ENCODE data around the gene BIN1.
"Not testable (repeated sequence)": the region's sequence is repeated elsewhere in the genome, so short reads cannot be mapped to it uniquely, and the experiment has no call there.

The BIN1 gene

DNA sequence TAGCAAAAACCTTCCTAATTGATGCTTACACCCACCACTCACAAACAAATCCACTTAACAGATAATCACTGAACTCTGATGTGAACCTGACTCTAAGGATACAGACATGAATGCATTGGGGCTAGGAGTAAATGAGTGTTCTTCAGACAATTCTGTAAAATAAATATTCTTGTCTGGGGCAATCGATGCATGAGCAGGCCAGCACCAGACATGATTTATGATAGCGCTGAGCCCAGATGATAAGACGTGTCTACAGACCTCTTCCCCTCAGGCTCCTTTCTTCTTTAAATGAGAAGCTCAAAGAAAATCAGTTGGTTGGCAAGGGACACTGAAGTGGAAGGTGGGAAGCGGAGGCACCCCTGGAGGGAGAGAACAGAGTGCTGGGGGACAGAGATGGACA is 27.3 kb upstream of the BIN1 start:
- DNase-seq (ENCODE audit: low read depth): no peak

GRCh38 chr2:127133793-127134192 is 26.8 kb upstream of the BIN1 start:
- DNase-seq (ENCODE audit: low read depth): no peak

DNA sequence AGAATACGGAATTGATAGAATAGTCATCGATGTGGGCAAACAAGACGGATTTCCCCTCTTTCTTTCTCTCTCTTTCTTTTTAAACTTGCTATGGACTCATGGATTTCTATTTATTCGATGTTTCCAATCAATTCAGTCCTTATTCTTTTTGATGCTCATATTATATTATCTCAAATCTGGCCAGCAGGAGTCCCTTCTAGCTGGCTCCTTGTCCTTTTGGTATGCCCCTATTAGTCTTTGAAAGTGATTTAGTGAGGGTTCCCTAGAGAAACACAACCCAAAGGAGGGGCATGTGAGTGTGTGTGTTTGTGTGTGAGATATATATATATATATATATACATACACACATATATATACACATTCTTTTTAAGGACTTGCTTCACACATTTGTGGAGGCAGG is 23.5 kb upstream of the BIN1 start:
- DNase-seq (ENCODE audit: low read depth): no peak

- DNase-seq (ENCODE audit: low read depth): no peak
Measured at GRCh38 chr2:127129937-127130336, 23.0 kb upstream of the BIN1 start.

- DNase-seq (ENCODE audit: low read depth): no peak
Measured at GRCh38 chr2:127128445-127128904, 21.5 kb upstream of the BIN1 start.

DNA sequence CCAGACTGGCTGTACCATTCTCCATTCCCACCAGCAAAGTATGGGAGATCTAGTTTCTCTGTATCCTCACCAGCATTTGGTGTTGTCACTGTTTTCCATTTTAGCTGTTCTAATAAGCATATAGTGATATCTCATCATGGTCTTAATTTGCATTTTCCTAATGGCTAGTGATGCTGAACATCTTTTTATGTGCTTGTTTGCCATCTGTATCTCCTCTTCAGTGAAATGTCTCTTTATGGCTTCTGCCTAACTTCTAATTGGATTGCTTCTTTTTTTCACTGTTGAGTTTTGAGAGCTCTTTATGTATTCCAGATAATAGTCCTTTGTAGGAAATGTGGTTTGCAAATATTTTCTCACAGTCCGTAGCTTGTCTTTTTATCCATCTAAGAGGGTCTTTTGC is 18.9 kb upstream of the BIN1 start:
- no peak for DNase-seq (ENCODE audit: low read depth)

- no peak for DNase-seq (ENCODE audit: low read depth)
Measured at GRCh38 chr2:127124426-127124825, 17.5 kb upstream of the BIN1 start.

- DNase-seq (ENCODE audit: low read depth): no peak
Measured at GRCh38 chr2:127122361-127123027, 15.5 kb upstream of the BIN1 start.

- DNase-seq (ENCODE audit: low read depth): no peak
Measured at GRCh38 chr2:127121776-127122176, 14.8 kb upstream of the BIN1 start.

DNA sequence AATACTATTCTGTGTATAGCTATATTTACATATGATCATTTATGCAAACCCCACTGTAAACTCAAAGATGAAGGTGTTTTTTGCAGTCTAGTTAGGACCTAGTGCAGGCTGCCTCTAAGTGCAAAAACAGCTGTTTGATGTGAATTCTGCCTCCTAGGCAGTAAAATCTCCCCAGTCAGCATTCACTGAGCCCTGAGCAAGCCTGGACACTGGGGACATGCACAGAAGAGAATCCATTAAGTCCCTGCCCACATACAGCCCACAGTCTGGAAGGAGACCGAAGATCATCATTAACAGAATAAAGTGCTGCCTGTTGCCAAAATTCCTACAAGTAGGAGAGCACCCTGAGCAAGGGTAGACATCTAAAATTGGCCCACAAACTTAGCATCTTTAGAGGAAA is 14.4 kb upstream of the BIN1 start:
- DNase-seq (ENCODE audit: low read depth): no peak

- DNase-seq (ENCODE audit: low read depth): not testable (repeated sequence)
Measured at GRCh38 chr2:127120408-127120807, 13.5 kb upstream of the BIN1 start.

- DNase-seq (ENCODE audit: low read depth): no peak
Measured at GRCh38 chr2:127118467-127118866, 11.5 kb upstream of the BIN1 start.

GRCh38 chr2:127118038-127118437 is 11.1 kb upstream of the BIN1 start:
- DNase-seq (ENCODE audit: low read depth): no peak

- no peak for DNase-seq (ENCODE audit: low read depth)
Measured at GRCh38 chr2:127117603-127118002, 10.6 kb upstream of the BIN1 start.

DNA sequence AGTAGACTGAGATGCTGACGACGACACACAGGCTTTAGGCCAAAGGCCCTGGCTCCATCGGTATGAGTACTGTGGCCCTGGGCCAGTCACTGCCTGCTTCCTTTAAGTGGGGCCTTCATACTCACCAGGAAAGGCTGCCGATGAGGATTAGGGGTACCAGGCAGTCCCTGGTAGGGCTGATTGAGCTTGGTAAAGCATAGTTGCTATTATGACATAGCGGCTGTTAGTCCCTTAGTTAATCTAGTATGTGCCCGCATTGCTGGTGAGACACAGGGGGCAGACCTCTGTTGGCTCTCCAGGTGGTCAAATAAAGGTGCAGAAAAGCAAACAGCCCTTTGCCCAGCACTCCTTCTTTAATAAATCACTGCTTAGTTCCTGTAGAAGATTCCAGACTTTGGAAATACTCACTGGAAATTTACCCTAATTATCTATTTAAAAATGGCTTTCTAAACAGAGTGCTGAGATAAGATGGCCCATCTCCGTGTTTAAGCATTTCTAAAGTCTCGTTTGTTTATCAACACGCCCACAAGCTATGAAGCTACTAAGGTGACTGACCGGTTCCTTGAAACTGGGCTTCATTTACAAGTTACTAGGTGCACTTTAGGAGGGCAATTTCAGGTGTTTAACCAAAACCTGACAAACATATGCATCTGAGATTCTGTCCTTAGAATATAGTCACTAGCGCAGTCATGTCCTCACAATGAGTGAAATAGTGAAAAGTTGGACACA is 8.7 kb upstream of the BIN1 start:
- DNase-seq (ENCODE audit: low read depth): no peak

DNA sequence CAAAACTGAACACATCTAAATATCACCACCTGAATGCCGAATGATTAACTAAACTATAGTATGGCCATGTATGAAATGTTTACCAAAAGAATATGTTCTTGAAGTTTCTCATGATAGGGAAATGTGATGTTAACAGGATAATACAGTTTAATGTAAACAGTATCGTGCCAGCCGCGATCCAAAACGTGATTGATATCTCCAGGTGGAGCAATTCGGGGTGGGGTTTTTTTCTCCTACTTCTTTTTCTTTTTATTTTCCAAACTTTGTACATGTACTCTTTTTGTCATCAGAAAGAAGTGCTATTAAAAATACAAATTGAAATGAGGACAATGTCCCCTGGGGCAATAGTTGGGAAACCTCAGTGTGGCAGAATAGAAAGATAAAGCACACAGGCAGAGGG is 4.0 kb upstream of the BIN1 start:
- no peak for DNase-seq (ENCODE audit: low read depth)

GRCh38 chr2:127108090-127108523 is 1.2 kb upstream of the BIN1 start:
- DNase-seq (ENCODE audit: low read depth): no peak

DNA sequence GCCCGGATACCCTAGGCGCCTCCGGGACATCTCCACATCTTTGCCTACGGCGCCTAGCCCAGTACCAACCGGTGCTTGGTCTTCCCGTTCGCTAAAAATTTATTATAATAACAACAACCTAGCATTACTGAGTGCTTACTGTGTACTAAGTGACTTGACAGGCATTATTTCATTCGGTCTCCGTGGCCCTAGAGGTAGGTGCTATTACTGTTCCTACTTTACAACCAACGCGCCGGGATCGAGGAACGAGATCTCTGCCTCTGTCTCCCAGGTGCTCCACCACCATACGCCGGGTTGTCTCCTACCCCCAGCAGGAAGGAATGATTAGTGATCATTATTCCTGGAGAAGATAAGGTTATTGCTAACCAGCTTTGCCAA is 657 bp upstream of the BIN1 start:
- no peak for DNase-seq (ENCODE audit: low read depth)

DNA sequence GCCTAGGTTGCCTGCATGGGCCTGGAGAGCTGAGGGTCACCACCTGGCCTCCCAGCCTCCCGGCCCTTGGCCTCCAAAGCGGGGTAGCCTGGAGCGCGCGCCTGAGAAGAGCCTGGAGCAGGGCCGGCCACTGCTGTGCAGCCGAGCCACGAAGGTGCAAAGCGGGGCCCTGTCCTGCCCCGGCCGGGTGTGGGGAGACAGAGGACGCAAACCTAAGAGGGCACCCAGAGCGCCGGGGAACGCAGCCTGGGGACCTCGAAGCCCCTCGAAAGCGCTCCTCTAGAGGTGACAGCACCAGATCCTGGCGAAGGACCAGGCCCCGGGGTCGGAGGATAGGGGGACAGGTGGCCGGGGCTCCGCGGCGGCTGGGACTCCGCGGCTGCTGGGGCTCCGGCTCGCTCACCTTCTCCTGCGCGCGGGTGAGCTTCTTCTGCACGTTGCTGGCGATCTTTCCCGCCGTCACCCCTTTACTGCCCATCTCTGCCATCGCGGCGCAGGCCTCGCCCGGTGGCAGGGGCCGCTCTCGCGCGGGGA is 430 bp downstream of the BIN1 start:
- DNase-seq (ENCODE audit: low read depth): no peak

DNA sequence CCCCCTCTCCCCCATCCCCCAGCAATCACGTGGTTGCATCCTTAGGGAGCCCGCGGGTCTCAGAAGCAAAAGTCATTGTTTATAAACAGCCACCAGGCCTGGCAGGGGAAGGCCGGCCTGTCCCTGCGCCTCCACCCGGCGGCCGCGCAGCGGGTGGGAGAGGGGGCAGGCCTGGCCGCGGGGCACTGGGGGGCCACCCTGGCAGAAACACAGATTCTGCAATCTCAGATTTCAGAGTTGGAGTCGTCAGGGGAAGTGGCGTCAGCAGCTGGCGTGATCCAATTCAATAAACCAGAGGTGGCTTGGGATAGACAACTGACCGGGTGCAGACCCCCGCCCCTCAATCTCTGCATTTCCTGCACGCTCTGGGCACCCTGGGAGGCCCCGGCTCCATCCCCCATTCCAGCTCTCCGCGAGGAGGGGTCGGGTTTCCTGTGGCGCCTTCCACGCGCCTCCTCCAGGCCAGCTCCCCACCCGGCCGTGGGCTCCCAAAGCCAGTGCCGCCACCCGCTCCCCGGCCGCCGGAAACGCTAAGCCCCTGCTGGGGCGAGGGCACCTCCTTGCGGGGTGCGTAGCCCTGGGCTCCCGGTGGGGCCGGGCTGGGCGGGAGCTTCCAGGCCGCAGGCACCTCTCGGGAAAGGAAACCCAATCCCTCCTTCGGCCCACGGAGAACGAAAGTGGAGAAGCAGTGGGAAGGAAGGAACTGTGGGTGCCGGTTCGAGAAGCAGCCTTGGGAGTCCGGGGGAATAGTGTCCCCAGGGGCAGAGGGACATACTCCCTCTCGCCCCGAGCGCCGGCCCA is 1.1 kb downstream of the BIN1 start:
- DNase-seq (ENCODE audit: low read depth): no peak

DNA sequence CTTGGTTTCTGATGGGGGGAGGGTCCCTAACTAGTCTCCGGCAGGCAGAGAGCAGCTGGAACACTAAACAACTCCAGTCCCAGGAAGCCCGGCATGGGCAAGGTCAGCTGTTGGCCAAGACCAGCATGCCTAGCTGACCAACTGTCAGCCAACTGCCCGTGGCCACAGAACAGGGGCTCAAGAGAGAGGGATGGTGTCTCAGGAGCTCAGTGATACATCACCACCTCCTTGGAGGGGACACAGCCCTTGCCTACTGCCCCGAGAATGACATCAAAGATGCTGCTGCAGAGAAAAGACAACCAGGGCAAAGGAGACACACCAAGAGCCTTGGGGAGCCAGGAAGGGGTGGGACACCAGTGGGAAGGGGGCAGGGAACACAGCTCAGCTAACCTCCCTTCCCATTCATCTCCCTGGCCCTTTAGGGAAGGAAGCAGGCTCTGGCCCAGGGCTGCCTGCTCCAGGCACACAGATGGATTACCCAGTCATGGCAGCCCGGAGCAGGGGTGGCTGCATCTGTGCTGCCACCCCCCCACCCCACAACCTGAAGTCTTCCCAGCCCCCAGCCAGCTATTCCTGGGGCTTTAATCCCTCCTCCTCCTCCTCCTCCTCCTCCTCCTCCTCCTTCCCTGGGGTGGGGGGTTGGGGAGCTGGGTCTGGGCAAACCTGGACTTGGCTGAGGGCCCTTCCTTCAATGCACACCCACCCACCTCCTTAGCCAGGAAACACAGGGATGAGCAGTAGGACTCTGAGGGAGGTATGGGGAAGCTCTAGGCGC is 1.9 kb downstream of the BIN1 start:
- no peak for DNase-seq (ENCODE audit: low read depth)

DNA sequence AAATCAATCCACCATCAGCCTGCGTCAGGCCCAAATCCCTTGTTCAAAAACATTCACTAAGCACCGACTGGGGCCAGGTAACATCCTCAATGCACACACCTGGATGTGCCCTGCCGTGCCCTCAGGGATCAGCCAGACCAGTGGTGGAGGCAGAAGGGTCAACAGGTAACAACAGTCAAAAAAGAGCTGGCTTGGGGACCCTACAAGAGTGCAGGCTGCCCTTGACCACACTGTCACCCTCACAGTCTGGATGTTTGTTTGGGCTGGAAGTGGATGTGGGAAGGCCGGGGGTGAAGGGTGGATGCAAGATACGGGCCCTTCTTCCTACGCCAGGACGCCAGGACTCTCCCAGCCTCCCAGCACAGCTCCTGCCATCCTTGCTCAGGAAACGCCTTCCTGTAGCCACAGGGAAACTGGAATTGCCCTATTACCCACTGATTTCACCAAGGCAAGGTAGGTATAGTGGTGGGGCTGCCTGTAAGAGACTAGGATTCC is 2.7 kb downstream of the BIN1 start:
- no peak for DNase-seq (ENCODE audit: low read depth)
